GM23338 (cell line): ENCODE data around the gene FAM227B. TPM values are rescaled to one million over a fixed set of nuclear protein-coding genes. Genes with fewer than 3 reads are reported as not detected.

Source experiments
- ATAC-seq: fragments of 200-7000 bp; cut with Tn5 transposase; 3 replicates; pipeline ENCODE4 v1.9.1; 2020
- DNase-seq: peaks from one replicate; pipeline ENCODE4 v3.0.0-alpha.2; 2015; ENCODE audit warnings: low spot score
- H2AFZ ChIP-seq: fragments of 200-600 bp; sonication (generic); 2 replicates; pipeline ENCODE4 v1.8.0; 2016; ENCODE audit warnings: antibody characterized with exemption, mild to moderate bottlenecking, moderate library complexity
- H3F3A ChIP-seq: fragments of 200-600 bp; sonication (generic); replicated peaks from 2 replicates; pipeline ENCODE4 v1.8.0; 2017; ENCODE audit warnings: antibody characterized with exemption, mixed run types, low read depth
- H3K27ac ChIP-seq: fragments of 200-600 bp; sonication (generic); 2 replicates; pipeline ENCODE4 v1.6.1; 2016; ENCODE audit warnings: low read depth
- H3K27me3 ChIP-seq: fragments of 200-600 bp; sonication (generic); 2 replicates; pipeline ENCODE4 v1.8.0; 2016; ENCODE audit warnings: mild to moderate bottlenecking, mixed run types, moderate library complexity; ENCODE audit not compliant: insufficient read depth
- H3K36me3 ChIP-seq: fragments of 200-600 bp; sonication (generic); 2 replicates; pipeline ENCODE4 v1.8.0; 2016; ENCODE audit warnings: mild to moderate bottlenecking; ENCODE audit not compliant: insufficient read depth
- H3K4me1 ChIP-seq: fragments of 200-600 bp; sonication (generic); 2 replicates; pipeline ENCODE4 v1.8.0; 2016; ENCODE audit warnings: mild to moderate bottlenecking, moderate library complexity; ENCODE audit not compliant: insufficient read depth
- H3K4me2 ChIP-seq: fragments of 200-600 bp; sonication (generic); 2 replicates; pipeline ENCODE4 v1.7.1; 2017; ENCODE audit warnings: mixed run types
- H3K4me3 ChIP-seq: fragments of 200-600 bp; sonication (generic); 2 replicates; pipeline ENCODE4 v1.6.1; 2016; ENCODE audit warnings: mixed run types
- H3K79me2 ChIP-seq: fragments of 200-600 bp; sonication (generic); replicated peaks from 2 replicates; pipeline ENCODE4 v1.8.0; 2017; ENCODE audit warnings: mild to moderate bottlenecking; ENCODE audit not compliant: insufficient read depth
- H3K9me2 ChIP-seq: fragments of 200-600 bp; sonication (generic); 2 replicates; pipeline ENCODE4 v1.8.0; 2017; ENCODE audit not compliant: insufficient read depth
- H4K20me1 ChIP-seq: fragments of 200-600 bp; sonication (generic); replicated peaks from 2 replicates; pipeline ENCODE4 v1.8.0; 2017; ENCODE audit warnings: mild to moderate bottlenecking; ENCODE audit not compliant: insufficient read depth
- H3K27ac Mint-ChIP-seq: 2 replicates; pipeline ENCODE4 v1.8.0; 2020; ENCODE audit warnings: inconsistent platforms, mild to moderate bottlenecking, moderate library complexity, mixed read lengths
- H3K27me3 Mint-ChIP-seq: 3 replicates; pipeline ENCODE4 v1.8.0; 2022; ENCODE audit warnings: low read depth, mild to moderate bottlenecking, moderate library complexity, mixed read lengths, inconsistent platforms; ENCODE audit not compliant: insufficient read depth, poor library complexity
- H3K36me3 Mint-ChIP-seq: 3 replicates; pipeline ENCODE4 v1.8.0; 2021; ENCODE audit warnings: low read depth, mild to moderate bottlenecking, inconsistent platforms, moderate library complexity, mixed read lengths
- H3K4me1 Mint-ChIP-seq: 3 replicates; pipeline ENCODE4 v1.8.0; 2020; ENCODE audit warnings: mild to moderate bottlenecking, inconsistent platforms, mixed read lengths
- H3K4me3 Mint-ChIP-seq: 3 replicates; pipeline ENCODE4 v1.8.0; 2021; ENCODE audit warnings: moderate library complexity, mild to moderate bottlenecking, inconsistent platforms, mixed read lengths
- H3K9me3 Mint-ChIP-seq: 3 replicates; pipeline ENCODE4 v1.8.0; 2020; ENCODE audit warnings: moderate library complexity, mild to moderate bottlenecking, inconsistent platforms, mixed read lengths
- CREB1 ChIP-seq: fragments of 250-450 bp; sonication (Bioruptor Pico); IDR thresholded peaks from 2 replicates; pipeline ENCODE4 v1.5.0; 2020; ENCODE audit warnings: low read depth, mild to moderate bottlenecking, moderate library complexity
- CTCF ChIP-seq, 2 experiments: fragments of 200-600 bp in 1 of 2; sonication (generic) in 1 of 2; conservative IDR thresholded peaks; 2 replicates each; pipeline versions ENCODE4 v1.5.1 to v1.6.1; 2016 to 2017; ENCODE audit warnings: antibody characterized with exemption in 2 of 2, low read depth in 2 of 2, mild to moderate bottlenecking in 2 of 2, moderate library complexity in 1 of 2
- ETS1 ChIP-seq: IDR thresholded peaks from 2 replicates; pipeline ENCODE4 v1.6.1; 2016; ENCODE audit warnings: antibody characterized with exemption
- EZH2 ChIP-seq: fragments of 200-600 bp; sonication (generic); IDR thresholded peaks from one replicate; pipeline ENCODE4 v1.8.0; 2017; ENCODE audit warnings: antibody characterized with exemption, mild to moderate bottlenecking, low read depth; ENCODE audit not compliant: unreplicated experiment
- EZH2phosphoT487 ChIP-seq: fragments of 200-600 bp; sonication (generic); IDR thresholded peaks from one replicate; pipeline ENCODE4 v1.8.1; 2018; ENCODE audit warnings: antibody characterized with exemption; ENCODE audit not compliant: unreplicated experiment
- JUNB ChIP-seq: IDR thresholded peaks from one replicate; pipeline ENCODE4 v1.6.1; 2016; ENCODE audit warnings: antibody characterized with exemption; ENCODE audit not compliant: unreplicated experiment
- NANOG ChIP-seq: IDR thresholded peaks from 2 replicates; pipeline ENCODE4 v1.6.1; 2016; ENCODE audit warnings: antibody characterized with exemption, borderline replicate concordance
- POLR2AphosphoS5 ChIP-seq: IDR thresholded peaks from 2 replicates; pipeline ENCODE4 v1.6.1; 2016; ENCODE audit warnings: antibody characterized with exemption, low read depth
- REST ChIP-seq: IDR thresholded peaks from one replicate; pipeline ENCODE4 v1.6.1; 2018; ENCODE audit warnings: antibody characterized with exemption; ENCODE audit not compliant: unreplicated experiment
- STAT1 ChIP-seq: IDR thresholded peaks from one replicate; pipeline ENCODE4 v1.6.1; 2016; ENCODE audit warnings: antibody characterized with exemption; ENCODE audit not compliant: unreplicated experiment
- ZNF114 ChIP-seq: fragments of 250-450 bp; sonication (Bioruptor Pico); IDR thresholded peaks from 2 replicates; pipeline ENCODE4 v1.5.0; 2020; ENCODE audit warnings: mild to moderate bottlenecking, moderate library complexity
- ZNF331 ChIP-seq: fragments of 250-450 bp; sonication (Bioruptor Pico); IDR thresholded peaks from 2 replicates; pipeline ENCODE4 v1.5.0; 2020; ENCODE audit warnings: low read depth, mild to moderate bottlenecking, moderate library complexity
- ZNF462 ChIP-seq: fragments of 250-450 bp; sonication (Bioruptor Pico); IDR thresholded peaks from 2 replicates; pipeline ENCODE4 v1.5.0; 2020; ENCODE audit warnings: mild to moderate bottlenecking, moderate library complexity
- polyA plus RNA-seq: library from polyadenylated mRNA; unstranded; fragments of >200 nt; fragmentation: Nextera tagmentation; extraction: Ambion mirVana; gene quantifications from 2 replicates; pipeline ENCODE4 v1.2.1, GENCODE V29; 2016
- total RNA-seq: library from RNA; depleted of rRNA; stranded (reverse); fragments of >200 nt; shearing (Covaris generic); gene quantifications from 2 replicates; pipeline ENCODE4 v1.2.3, GENCODE V29; 2014

The FAM227B gene
- total and polyA plus RNA-seq, 2 experiments from 2014 or later = 2.6 to 10.2 TPM

- Histone ChIP-seq H3K27me3 (no peaks in the 10 kb centered on the region), H3F3A (no peaks in the 10 kb centered on the region), H3K9me2 (no peaks in the 10 kb centered on the region), H3K4me1 (no peaks in the 10 kb centered on the region), H2AFZ (no peak overlapping the region), H4K20me1 (no peaks in the 10 kb centered on the region), H3K36me3 (no peaks in the 10 kb centered on the region), H3K4me3 (no peak overlapping the region), H3K4me2 (no peak overlapping the region), H3K27ac (no peak overlapping the region), H3K79me2 (no peaks in the 10 kb centered on the region)
- Mint-ChIP-seq H3K36me3 (peaks cover 3% of the 10 kb centered on the region; the same call in 1 of the 3 replicates), H3K9me3 (peaks cover 50% of the 10 kb centered on the region), H3K27ac (no peak overlapping the region), H3K27me3 (no peaks in the 10 kb centered on the region), H3K4me1 (no peaks in the 10 kb centered on the region), H3K4me3 (no peak overlapping the region)
- TF ChIP-seq JUNB = no peak
- no peak for TF ChIP-seq CTCF (conservative IDR thresholded peaks at IDR 0.05; ENCODE audit: low read depth in 2 of 2)
- no peak for TF ChIP-seq CREB1 (CRISPR knock-in tag)
- TF ChIP-seq POLR2AphosphoS5 = no peak
- TF ChIP-seq REST = no peak
- no peak for TF ChIP-seq ETS1
- TF ChIP-seq ZNF114 (CRISPR knock-in tag) = no peak
- no peak for TF ChIP-seq NANOG
- TF ChIP-seq EZH2 = no peak
- TF ChIP-seq STAT1 = no peak
- TF ChIP-seq ZNF462 (CRISPR knock-in tag) = no peak
- no peak for TF ChIP-seq ZNF331 (CRISPR knock-in tag)
- TF ChIP-seq EZH2phosphoT487 = no peak
- no peak for ATAC-seq
- DNase-seq = no peak
Observed at GRCh38 chr15:49558929-49559328, 61.7 kb downstream of the FAM227B start.
